GM12891 (cell line): Measurements from ENCODE around the gene APCDD1.

Experiments used
- DNase-seq: peaks from one replicate; pipeline ENCODE4 v3.0.0; 2011; ENCODE audit warnings: low spot score; ENCODE audit not compliant: insufficient read length
- FAIRE-seq: peaks from 2 replicates; lab custom pipeline; 2011; peaks lifted over from hg19 to GRCh38; lab: Jason Lieb, UNC
- PAX5 ChIP-seq: IDR thresholded peaks from 2 replicates; pipeline ENCODE4 v1.6.1; 2011; ENCODE audit warnings: low read length, moderate library complexity, mild to moderate bottlenecking; ENCODE audit not compliant: insufficient read depth, severe bottlenecking
- POLR2A ChIP-seq: IDR thresholded peaks from 2 replicates; pipeline ENCODE4 v1.6.1; 2011; ENCODE audit warnings: low read depth, low read length, control low read depth
- POLR2AphosphoS5 ChIP-seq: IDR thresholded peaks from 2 replicates; pipeline ENCODE4 v1.6.1; 2011; ENCODE audit warnings: low read depth, low read length, control low read depth
- POU2F2 ChIP-seq: IDR thresholded peaks from 2 replicates; pipeline ENCODE4 v1.6.1; 2011; ENCODE audit warnings: low read depth, mild to moderate bottlenecking, control low read depth, low read length, moderate library complexity
- SPI1 ChIP-seq: IDR thresholded peaks from 2 replicates; pipeline ENCODE4 v1.6.1; 2011; ENCODE audit warnings: low read depth, low read length, control low read depth
- TAF1 ChIP-seq: IDR thresholded peaks from 2 replicates; pipeline ENCODE4 v1.6.1; 2011; ENCODE audit warnings: low read depth, low read length, control low read depth

The APCDD1 gene

GRCh38 chr18:10414293-10414842, 40.1 kb upstream of the APCDD1 start:
- TF ChIP-seq TAF1 = no peak
- TF ChIP-seq PAX5 = no peak
- TF ChIP-seq SPI1 = no peak
- no peak for TF ChIP-seq POU2F2
- no peak for TF ChIP-seq POLR2AphosphoS5
- TF ChIP-seq POLR2A = no peak

DNA sequence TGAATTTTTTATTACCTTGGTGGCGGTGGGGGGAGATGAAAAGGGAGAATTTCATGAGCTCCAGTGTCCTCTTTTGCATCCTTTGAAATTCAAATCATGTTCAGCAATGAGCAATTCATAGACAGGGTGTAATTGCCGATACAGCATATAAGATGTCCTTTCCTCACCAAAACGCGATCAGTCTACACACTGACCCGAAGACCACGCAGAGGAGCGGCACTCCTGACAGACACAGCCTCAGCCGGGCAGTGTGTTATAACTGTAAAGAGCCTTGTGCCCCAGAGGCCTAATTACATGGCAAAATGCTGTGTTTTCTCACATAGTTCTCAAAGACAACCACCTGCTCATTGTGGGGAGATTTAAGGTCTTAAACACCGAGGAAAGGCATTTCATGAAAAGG, 38.4 kb upstream of the APCDD1 start:
- FAIRE-seq = no peak
- no peak for TF ChIP-seq POLR2AphosphoS5
- TF ChIP-seq TAF1 = no peak
- no peak for TF ChIP-seq SPI1
- no peak for TF ChIP-seq PAX5
- TF ChIP-seq POU2F2 = no peak
- TF ChIP-seq POLR2A = no peak
- DNase-seq = no peak

More at GRCh38 chr18:10414293-10414842, 40.1 kb upstream of the APCDD1 start:
- DNase-seq (no peak), FAIRE-seq (no peak)

DNA sequence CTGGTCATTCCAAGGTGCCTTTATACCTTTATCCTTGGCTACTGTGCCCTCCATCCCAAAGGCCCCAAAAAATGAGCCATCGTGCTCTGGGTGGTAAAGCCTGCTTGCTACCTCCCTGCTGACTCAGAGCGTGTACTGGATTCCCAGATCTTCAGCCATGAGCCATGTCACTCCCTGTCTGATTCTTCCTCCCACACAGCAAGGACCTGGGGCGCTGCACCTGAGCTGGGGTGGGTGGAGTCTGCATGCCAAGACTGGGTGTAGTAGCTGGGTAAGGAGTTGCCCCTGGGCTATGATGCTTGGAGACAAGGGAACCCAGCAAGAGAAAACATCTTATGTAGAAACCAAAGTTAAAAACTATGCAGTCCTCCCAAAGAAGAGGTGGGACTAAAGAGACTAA, 37.2 kb upstream of the APCDD1 start:
- no peak for TF ChIP-seq POLR2A
- FAIRE-seq = no peak
- no peak for DNase-seq

GRCh38 chr18:10417664-10418063, 36.8 kb upstream of the APCDD1 start:
- DNase-seq (no peak), FAIRE-seq (no peak)
- TF ChIP-seq SPI1 = no peak
- no peak for TF ChIP-seq POLR2A
- no peak for TF ChIP-seq POU2F2
- TF ChIP-seq PAX5 = no peak
- TF ChIP-seq TAF1 = no peak
- TF ChIP-seq POLR2AphosphoS5 = no peak

DNA sequence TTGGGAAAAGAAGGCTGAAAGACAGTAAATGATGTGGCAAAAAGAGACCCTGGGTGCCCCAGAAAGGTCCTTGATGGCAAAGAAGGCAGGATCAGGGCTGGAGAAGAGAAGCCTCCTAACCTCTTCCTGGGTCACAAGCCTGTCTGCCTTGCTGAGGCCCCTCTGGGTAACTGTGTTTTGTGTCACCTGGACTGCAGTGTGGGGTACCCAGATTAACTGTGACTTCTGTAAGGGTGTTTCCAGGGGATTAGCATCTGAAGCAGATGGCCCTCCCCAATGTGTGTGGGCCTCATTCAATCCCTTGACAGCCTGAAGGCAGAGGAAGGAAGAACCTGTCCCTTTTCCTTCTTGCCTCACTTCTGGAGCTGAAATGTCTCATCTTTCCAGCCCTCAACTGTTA, 35.6 kb upstream of the APCDD1 start:
- FAIRE-seq = no peak
- no peak for DNase-seq

GRCh38 chr18:10419420-10420103, 34.9 kb upstream of the APCDD1 start:
- DNase-seq (no peak), FAIRE-seq (no peak)
- TF ChIP-seq POU2F2 (no peak), POLR2A (no peak), PAX5 (no peak), POLR2AphosphoS5 (no peak), TAF1 (no peak), SPI1 (no peak)

More for the DNA sequence above, 35.6 kb upstream of the APCDD1 start:
- TF ChIP-seq POLR2A (no peak), TAF1 (no peak), SPI1 (no peak), PAX5 (no peak), POU2F2 (no peak), POLR2AphosphoS5 (no peak)

DNA sequence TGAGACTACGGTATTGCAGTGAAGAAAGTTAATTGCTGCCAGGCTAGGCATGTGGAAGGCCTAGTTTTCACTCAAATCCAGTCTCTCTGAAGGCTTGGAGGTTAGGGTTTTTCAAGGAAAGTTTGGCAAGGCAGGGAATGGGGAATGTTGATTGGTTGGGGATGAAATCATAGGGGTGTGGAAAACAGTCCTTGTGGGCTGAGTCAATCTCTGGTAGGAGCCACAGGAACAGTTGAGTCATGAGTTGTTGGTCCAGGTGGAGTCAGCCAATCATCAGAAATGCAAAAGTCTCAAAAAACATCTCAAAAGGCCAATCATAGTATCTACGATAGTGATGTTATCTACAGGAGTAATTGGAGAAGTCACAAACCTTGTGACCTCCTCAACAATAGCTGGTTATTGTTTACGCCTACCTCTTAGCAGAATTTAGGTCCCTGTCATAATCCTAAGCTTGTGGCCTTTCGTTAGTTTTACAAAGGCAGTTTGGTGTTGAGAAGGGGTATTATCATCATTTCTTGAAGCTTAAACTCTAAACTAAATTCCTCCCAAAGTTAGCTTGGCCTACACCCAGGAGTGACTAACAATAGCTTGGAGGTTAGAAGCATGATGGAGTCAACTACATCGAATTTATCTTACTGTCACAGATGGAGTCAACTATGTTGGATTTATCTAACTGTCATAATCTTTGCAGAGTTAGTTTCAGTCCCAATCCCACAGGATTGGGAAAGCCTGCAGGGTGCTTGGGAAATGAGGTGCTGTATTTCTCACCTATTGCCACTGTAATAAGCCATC, 33.7 kb upstream of the APCDD1 start:
- FAIRE-seq (no peak), DNase-seq (no peak)
- no peak for TF ChIP-seq TAF1
- TF ChIP-seq PAX5 = no peak
- TF ChIP-seq POLR2AphosphoS5 = no peak
- TF ChIP-seq SPI1 = no peak
- TF ChIP-seq POU2F2 = no peak
- no peak for TF ChIP-seq POLR2A

GRCh38 chr18:10421859-10422258, 32.6 kb upstream of the APCDD1 start:
- DNase-seq = no peak
- no peak for FAIRE-seq
- no peak for TF ChIP-seq POLR2A

DNA sequence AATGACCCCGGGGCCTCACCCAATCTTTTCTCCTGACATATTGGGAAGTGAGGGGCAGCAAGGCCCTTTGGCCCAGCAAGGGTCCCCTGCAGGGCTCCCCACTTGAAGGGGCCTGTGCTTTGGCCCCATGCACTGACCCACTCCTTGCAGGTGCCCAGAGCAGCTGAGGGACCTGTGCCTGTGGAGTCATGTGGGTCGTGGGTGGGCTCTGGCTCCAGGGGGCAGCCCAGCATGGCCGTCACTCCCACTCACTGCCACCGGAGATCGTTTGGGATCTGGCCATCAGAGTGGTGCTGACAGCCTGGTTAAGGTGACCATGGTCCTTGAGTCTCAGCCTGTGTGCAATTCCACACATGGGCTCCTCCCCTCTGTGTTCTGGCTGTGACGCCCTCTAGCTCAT, 31.7 kb upstream of the APCDD1 start:
- DNase-seq (no peak), FAIRE-seq (no peak)
- no peak for TF ChIP-seq TAF1
- no peak for TF ChIP-seq POLR2AphosphoS5
- TF ChIP-seq SPI1 = no peak
- no peak for TF ChIP-seq POU2F2
- no peak for TF ChIP-seq PAX5
- no peak for TF ChIP-seq POLR2A

DNA sequence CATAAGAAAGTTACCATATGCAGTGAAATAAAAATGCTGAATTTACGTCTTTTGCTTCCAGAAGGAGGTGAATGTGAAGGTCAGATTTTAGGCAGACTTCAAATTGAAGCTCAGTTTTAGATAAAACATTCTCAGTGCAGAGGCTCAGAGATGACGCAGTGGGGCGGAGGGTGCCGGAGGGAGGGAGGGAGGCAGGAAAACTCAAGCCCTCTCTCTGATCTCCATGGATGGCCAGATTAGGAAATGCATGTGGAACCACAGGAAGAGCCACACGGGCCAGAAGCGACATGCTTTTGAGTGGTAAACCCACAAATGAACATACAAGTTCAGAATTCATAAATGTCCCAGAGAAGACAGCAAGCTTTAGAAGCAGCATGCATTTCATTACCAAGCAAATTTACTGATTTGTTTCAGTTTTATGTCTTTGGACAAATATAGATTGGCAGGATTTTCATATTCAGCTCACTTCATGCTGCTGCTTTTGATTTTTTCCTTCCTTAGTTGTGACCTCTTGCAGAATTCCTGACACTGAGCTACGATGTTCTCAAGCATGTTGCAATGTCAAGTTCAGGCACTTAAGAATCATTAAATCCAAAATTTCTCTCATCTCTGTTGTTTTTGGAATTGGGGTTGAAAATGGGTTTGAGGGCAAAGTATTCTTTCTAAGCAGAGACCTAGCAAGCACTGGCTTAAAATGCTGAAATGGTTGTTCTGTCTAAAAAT, 29.7 kb upstream of the APCDD1 start:
- no peak for DNase-seq
- FAIRE-seq = no peak
- TF ChIP-seq POU2F2 (no peak), POLR2AphosphoS5 (no peak)
